Activated CD8-positive, alpha-beta T cell treated with anti-CD3 and anti-CD28 coated beads for 36 hours (primary cell): ENCODE measurements around the gene C1RL. TPM values are rescaled to one million over a fixed set of nuclear protein-coding genes. Genes with fewer than 3 reads are reported as not detected.

Source experiments
- ATAC-seq: fragments of 200-7000 bp; cut with Tn5 transposase; one replicate; pipeline ENCODE4 v1.10.0; 2021; ENCODE audit warnings: mild to moderate bottlenecking, moderate library complexity
- CTCF ChIA-PET: fragments of 350-600 bp; sonication (Branson Sonifier 250); formaldehyde crosslinking; loops from one replicate; lab custom pipeline; 2021; ENCODE audit warnings: antibody characterized with exemption; lab: Charles Lee
- POLR2A ChIA-PET: fragments of 350-600 bp; sonication (Branson Sonifier 250); formaldehyde crosslinking; loops from one replicate; lab custom pipeline; 2021; ENCODE audit warnings: antibody characterized with exemption; lab: Charles Lee
- DNase-seq: peaks from one replicate; pipeline ENCODE4 v3.0.0-alpha.2; 2020
- H3K27ac Mint-ChIP-seq: one replicate; pipeline ENCODE4 v1.8.0; 2021; ENCODE audit warnings: mild to moderate bottlenecking, mixed read lengths
- H3K27me3 Mint-ChIP-seq: one replicate; pipeline ENCODE4 v1.8.0; 2021; ENCODE audit warnings: mixed read lengths
- H3K36me3 Mint-ChIP-seq: one replicate; pipeline ENCODE4 v1.8.0; 2021; ENCODE audit warnings: low read depth, mixed read lengths
- H3K4me1 Mint-ChIP-seq: one replicate; pipeline ENCODE4 v1.8.0; 2021; ENCODE audit warnings: low read depth, mixed read lengths
- H3K4me3 Mint-ChIP-seq: one replicate; pipeline ENCODE4 v1.8.0; 2021; ENCODE audit warnings: mild to moderate bottlenecking, moderate library complexity, mixed read lengths
- H3K9me3 Mint-ChIP-seq: one replicate; pipeline ENCODE4 v1.8.0; 2021; ENCODE audit warnings: mixed read lengths
- CTCF ChIP-seq: fragments of 200-600 bp; IDR thresholded peaks from one replicate; pipeline ENCODE4 v1.8.0; 2022; ENCODE audit warnings: antibody characterized with exemption, mild to moderate bottlenecking
- intact Hi-C: fragments of 100-400 bp; cut with micrococcal nuclease; formaldehyde crosslinking; loops from one replicate; pipeline ENCODE4 v1.10.0; 2022
- total RNA-seq, 2 experiments: library from RNA; stranded (reverse); gene quantifications; one replicate each; pipeline ENCODE4 v1.2.3, GENCODE V29; 2021

The C1RL gene
- total RNA-seq, 2 experiments from 2014 or later = 10.5 to 11.8 TPM

- intact Hi-C loops = no loop called here
- ChIA-PET POLR2A (no interaction called here), CTCF (no interaction called here)
- H3K27ac Mint-ChIP-seq = no peak overlapping the region
- peaks cover 4% of the 10 kb centered on the region for H3K27me3 Mint-ChIP-seq
- H3K9me3 Mint-ChIP-seq = no peaks in the 10 kb centered on the region
- H3K4me3 Mint-ChIP-seq = no peak overlapping the region
- TF ChIP-seq CTCF = no peak
- no peak for ATAC-seq
- H3K4me1 Mint-ChIP-seq = no peaks in the 10 kb centered on the region
- no peak for DNase-seq
- H3K36me3 Mint-ChIP-seq = no peaks in the 10 kb centered on the region
Observed at GRCh38 chr12:7065073-7065623, 43.9 kb downstream of the C1RL start.

- CTCF ChIA-PET = no interaction called here
Observed at GRCh38 chr12:7064516-7064915, 44.5 kb downstream of the C1RL start.

GRCh38 chr12:7061596-7061995 is 47.4 kb downstream of the C1RL start:
- no peaks in the 10 kb centered on the region for H3K9me3 Mint-ChIP-seq
- no peak for TF ChIP-seq CTCF
- CTCF ChIA-PET = interaction anchor here (1.2 kb wide), 1 partner anchor 51 kb away, joined by 3 read pairs; no protein-coding TSS in a partner anchor
- H3K4me3 Mint-ChIP-seq = no peak overlapping the region
- H3K36me3 Mint-ChIP-seq = no peaks in the 10 kb centered on the region
- intact Hi-C loops = no loop called here
- H3K27ac Mint-ChIP-seq = no peak overlapping the region
- POLR2A ChIA-PET = interaction anchor here (1.2 kb wide), 1 partner anchor 13 kb away, joined by 3 read pairs; no protein-coding TSS in a partner anchor
- DNase-seq (no peak), ATAC-seq (no peak)
- no peaks in the 10 kb centered on the region for H3K4me1 Mint-ChIP-seq
- H3K27me3 Mint-ChIP-seq = peaks cover 18% of the 10 kb centered on the region

More at GRCh38 chr12:7064516-7064915, 44.5 kb downstream of the C1RL start:
- intact Hi-C loops = no loop called here
- Mint-ChIP-seq H3K4me3 (no peak overlapping the region), H3K9me3 (no peaks in the 10 kb centered on the region), H3K27ac (no peak overlapping the region), H3K27me3 (peaks cover 8% of the 10 kb centered on the region), H3K4me1 (no peaks in the 10 kb centered on the region), H3K36me3 (no peaks in the 10 kb centered on the region)
- DNase-seq = no peak
- POLR2A ChIA-PET = no interaction called here
- ATAC-seq = no peak
- TF ChIP-seq CTCF = no peak

GRCh38 chr12:7061138-7061537 is 47.9 kb downstream of the C1RL start:
- H3K27ac Mint-ChIP-seq = no peak overlapping the region
- no peak for TF ChIP-seq CTCF

GRCh38 chr12:7060353-7060954 is 48.6 kb downstream of the C1RL start, which contains the start of gene C1S:
Gene C1S (plus strand): TSS chr12:7060718. CDS start chr12:7061913, 1,195 bp downstream.
- Mint-ChIP-seq H3K36me3 (no peaks in the 10 kb centered on the region), H3K4me3 (no peak within 1 kb of the TSS), H3K9me3 (no peaks in the 10 kb centered on the region), H3K27ac (no peak within 1 kb of the TSS), H3K27me3 (peaks cover 20% of the 10 kb centered on the region), H3K4me1 (no peaks in the 10 kb centered on the region)
- ATAC-seq (no peak), DNase-seq (no peak)
- no peak for TF ChIP-seq CTCF
- POLR2A ChIA-PET = interaction anchor here (0.7 to 1.3 kb wide), 3 partner anchors 11 to 564 kb away, joined by 3 read pairs; no protein-coding TSS in a partner anchor
- CTCF ChIA-PET = interaction anchor here (1.2 kb wide), 1 partner anchor 48 kb away, joined by 3 read pairs; no protein-coding TSS in a partner anchor
- intact Hi-C loops = no loop called here

More at GRCh38 chr12:7061138-7061537, 47.9 kb downstream of the C1RL start:
- Mint-ChIP-seq H3K4me1 (no peaks in the 10 kb centered on the region), H3K4me3 (no peak overlapping the region), H3K36me3 (no peaks in the 10 kb centered on the region), H3K27me3 (peaks cover 18% of the 10 kb centered on the region), H3K9me3 (no peaks in the 10 kb centered on the region)
- CTCF ChIA-PET = interaction anchor here (1.2 kb wide), 2 partner anchors 47 to 52 kb away, joined by 3 read pairs; no protein-coding TSS in a partner anchor
- DNase-seq (no peak), ATAC-seq (no peak)
- intact Hi-C loops = no loop called here
- POLR2A ChIA-PET = interaction anchor here (1.2 to 1.3 kb wide), 2 partner anchors 12 to 84 kb away, joined by 3 read pairs; no protein-coding TSS in a partner anchor
